Left ventricle myocardium inferior (tissue), 1 donor: ENCODE results near the gene GRIK1. TPM values are rescaled to one million over a fixed set of nuclear protein-coding genes. Genes with fewer than 3 reads are reported as not detected.
"Not testable (repeated sequence)": the region's sequence is repeated elsewhere in the genome, so short reads cannot be mapped to it uniquely, and the experiment has no call there.

Experiments
- DNase-seq: peaks from one replicate; pipeline ENCODE4 v3.0.0-alpha.2; 2020
- H3K27ac ChIP-seq: fragments of 200-600 bp; replicated peaks from 2 replicates; pipeline ENCODE4 v1.8.0; 2021
- H3K27me3 ChIP-seq: fragments of 200-600 bp; 2 replicates; pipeline ENCODE4 v1.8.0; 2021; ENCODE audit warnings: low read depth
- H3K36me3 ChIP-seq: fragments of 200-600 bp; 2 replicates; pipeline ENCODE4 v1.8.0; 2021
- H3K4me1 ChIP-seq: fragments of 200-600 bp; 2 replicates; pipeline ENCODE4 v1.8.0; 2021
- H3K4me3 ChIP-seq: fragments of 200-600 bp; 2 replicates; pipeline ENCODE4 v1.8.0; 2021; ENCODE audit warnings: mild to moderate bottlenecking, moderate library complexity
- H3K9me3 ChIP-seq: fragments of 200-600 bp; replicated peaks from 2 replicates; pipeline ENCODE4 v1.8.0; 2021
- CTCF ChIP-seq: fragments of 200-600 bp; IDR thresholded peaks from 2 replicates; pipeline ENCODE4 v1.8.0; 2021; ENCODE audit warnings: antibody characterized with exemption, mild to moderate bottlenecking, borderline replicate concordance
- intact Hi-C: fragments of 100-400 bp; cut with micrococcal nuclease; formaldehyde crosslinking; loops from one replicate; pipeline ENCODE4 v1.11.0; 2022
- total RNA-seq: library from RNA; stranded (reverse); fragmentation: NEBNext Ultra II Directional; extraction: Animal tissue kit (Norgen Biotek cat#: 25700); gene quantifications from one replicate; pipeline ENCODE4 v1.2.1, GENCODE V29; 2021
- donor health status: DM: no; HTN: yes; CAD: no; lungs with severe emphysema.

The GRIK1 gene
- total RNA-seq, 1 donor from 2014 or later: not detected

- Histone ChIP-seq H3K27ac (no peak overlapping the region), H3K36me3 (no peaks in the 10 kb centered on the region), H3K27me3 (no peaks in the 10 kb centered on the region), H3K4me3 (no peak overlapping the region), H3K4me1 (no peaks in the 10 kb centered on the region), H3K9me3 (no peaks in the 10 kb centered on the region)
- intact Hi-C loops: no loop called here
- no peak for DNase-seq
- no peak for TF ChIP-seq CTCF
Observed at GRCh38 chr21:29613877-29614276, 325.9 kb downstream of the GRIK1 start.

GRCh38 chr21:29613021-29613420 lies 326.8 kb downstream of the GRIK1 start:
- Histone ChIP-seq H3K27me3 (no peaks in the 10 kb centered on the region), H3K27ac (no peak overlapping the region), H3K4me1 (no peaks in the 10 kb centered on the region), H3K36me3 (no peaks in the 10 kb centered on the region), H3K9me3 (no peaks in the 10 kb centered on the region), H3K4me3 (no peak overlapping the region)
- intact Hi-C loops: no loop called here
- no peak for TF ChIP-seq CTCF
- no peak for DNase-seq

- Histone ChIP-seq H3K36me3 (no peaks in the 10 kb centered on the region), H3K9me3 (no peaks in the 10 kb centered on the region), H3K27ac (no peak overlapping the region), H3K4me1 (no peaks in the 10 kb centered on the region), H3K4me3 (no peak overlapping the region), H3K27me3 (no peaks in the 10 kb centered on the region)
- intact Hi-C loops: no loop called here
- no peak for DNase-seq
- no peak for TF ChIP-seq CTCF
Observed at GRCh38 chr21:29610779-29611360, 328.9 kb downstream of the GRIK1 start.

- no peak for DNase-seq
- peaks cover 2% of the 10 kb centered on the region for H3K36me3 ChIP-seq
- no peaks in the 10 kb centered on the region for H3K27me3 ChIP-seq
- no peaks in the 10 kb centered on the region for H3K4me1 ChIP-seq
- no peak overlapping the region for H3K4me3 ChIP-seq
- H3K9me3 ChIP-seq: no peaks in the 10 kb centered on the region
- intact Hi-C loops: no loop called here
- H3K27ac ChIP-seq: no peak overlapping the region
- no peak for TF ChIP-seq CTCF
Observed at GRCh38 chr21:29606613-29607012, 333.2 kb downstream of the GRIK1 start.

- intact Hi-C loops, H3K4me3 ChIP-seq: not testable (repeated sequence)
Observed at GRCh38 chr21:29605219-29605618, 334.6 kb downstream of the GRIK1 start.

GRCh38 chr21:29604076-29604475 lies 335.7 kb downstream of the GRIK1 start:
- no peaks in the 10 kb centered on the region for H3K4me1 ChIP-seq
- H3K27me3 ChIP-seq: no peaks in the 10 kb centered on the region
- H3K4me3 ChIP-seq: no peak overlapping the region
- intact Hi-C loops: no loop called here
- no peak for TF ChIP-seq CTCF
- no peak for DNase-seq
- H3K27ac ChIP-seq: no peak overlapping the region
- no peaks in the 10 kb centered on the region for H3K9me3 ChIP-seq
- peaks cover 2% of the 10 kb centered on the region for H3K36me3 ChIP-seq

More at GRCh38 chr21:29605219-29605618, 334.6 kb downstream of the GRIK1 start:
- H3K27ac ChIP-seq, DNase-seq, H3K36me3 ChIP-seq, H3K4me1 ChIP-seq, H3K9me3 ChIP-seq, H3K27me3 ChIP-seq: not testable (repeated sequence)
